Islet precursor cell (in vitro differentiated cells): Measurements from ENCODE around the gene MAGI3.
"Not testable (repeated sequence)": the region's sequence is repeated elsewhere in the genome, so short reads cannot be mapped to it uniquely, and the experiment has no call there.

ENCODE experiments used
- DNase-seq: peaks from one replicate; pipeline ENCODE4 v3.0.0-alpha.2; 2018

MAGI3 gene

GRCh38 chr1:113582084-113582483, 191.8 kb downstream of the MAGI3 start:
- DNase-seq, result no peak

GRCh38 chr1:113587475-113587874, 197.2 kb downstream of the MAGI3 start:
- DNase-seq, result no peak

GRCh38 chr1:113592230-113592629, 201.9 kb downstream of the MAGI3 start:
- DNase-seq, result no peak

- DNase-seq, result no peak
Measured at GRCh38 chr1:113593550-113594297, 203.4 kb downstream of the MAGI3 start.

- not testable (repeated sequence) for DNase-seq
Measured at GRCh38 chr1:113604466-113604865, 214.2 kb downstream of the MAGI3 start.

GRCh38 chr1:113605146-113605545, 214.8 kb downstream of the MAGI3 start:
- DNase-seq, result no peak

- DNase-seq, result no peak
Measured at GRCh38 chr1:113608399-113608798, 218.1 kb downstream of the MAGI3 start.

GRCh38 chr1:113610372-113610771, 220.1 kb downstream of the MAGI3 start:
- no peak for DNase-seq

GRCh38 chr1:113615425-113615824, 225.1 kb downstream of the MAGI3 start:
- DNase-seq, result no peak

GRCh38 chr1:113616156-113616555, 225.8 kb downstream of the MAGI3 start:
- no peak for DNase-seq

- no peak for DNase-seq
Measured at GRCh38 chr1:113617438-113618141, 227.3 kb downstream of the MAGI3 start.

GRCh38 chr1:113628997-113629396, 238.7 kb downstream of the MAGI3 start:
- DNase-seq, result no peak

GRCh38 chr1:113630340-113631327, 240.3 kb downstream of the MAGI3 start:
- DNase-seq, result peak; percentile 51

- no peak for DNase-seq
Measured at GRCh38 chr1:113641396-113641795, 251.1 kb downstream of the MAGI3 start.

- DNase-seq, result no peak
Measured at GRCh38 chr1:113647164-113647563, 256.8 kb downstream of the MAGI3 start.

- no peak for DNase-seq
Measured at GRCh38 chr1:113648478-113648877, 258.2 kb downstream of the MAGI3 start.

GRCh38 chr1:113652771-113653170, 262.5 kb downstream of the MAGI3 start:
- no peak for DNase-seq

- DNase-seq, result no peak
Measured at GRCh38 chr1:113653741-113654140, 263.4 kb downstream of the MAGI3 start.

- DNase-seq, result no peak
Measured at GRCh38 chr1:113654883-113655282, 264.6 kb downstream of the MAGI3 start.

- DNase-seq, result no peak
Measured at GRCh38 chr1:113657126-113657525, 266.8 kb downstream of the MAGI3 start.

- no peak for DNase-seq
Measured at GRCh38 chr1:113657556-113658063, 267.3 kb downstream of the MAGI3 start.

- DNase-seq, result no peak
Measured at GRCh38 chr1:113659035-113659434, 268.7 kb downstream of the MAGI3 start.

- no peak for DNase-seq
Measured at GRCh38 chr1:113659556-113659955, 269.2 kb downstream of the MAGI3 start.
